Measurements from ENCODE around the gene STK10. TPM values are rescaled to one million over a fixed set of nuclear protein-coding genes. Genes with fewer than 3 reads are reported as not detected.

Gene STK10
- total RNA-seq, 2 experiments from 2014 or later, result 98.2 to 104 TPM

DNA sequence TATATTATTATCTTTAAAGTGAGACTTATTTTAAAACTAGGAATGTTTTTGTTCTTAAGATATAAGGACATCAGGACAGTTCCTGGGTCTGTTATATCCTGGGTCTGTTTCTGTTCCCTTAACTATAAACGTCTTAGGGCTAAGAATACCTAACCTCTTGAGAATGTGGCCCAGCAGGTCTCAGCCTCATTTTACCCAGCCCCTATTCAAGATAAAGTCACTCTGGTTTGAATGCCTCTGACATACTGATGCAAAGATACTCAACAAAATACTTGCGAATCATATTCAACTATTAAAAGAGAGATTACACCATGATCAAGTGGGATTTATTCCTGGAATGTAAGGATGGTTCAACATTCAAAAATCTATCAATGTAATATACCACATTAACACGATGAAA is 51.0 kb downstream of the STK10 start:
- Mint-ChIP-seq H3K4me3 (no peak overlapping the region), H3K36me3 (peaks cover 19% of the 10 kb centered on the region), H3K27ac (no peak overlapping the region), H3K27me3 (no peaks in the 10 kb centered on the region), H3K4me1 (ENCODE audit: low read depth) (peaks cover 68% of the 10 kb centered on the region), H3K9me3 (peaks cover 4% of the 10 kb centered on the region)
- POLR2A ChIA-PET, result no interaction called here
- CTCF ChIA-PET, result no interaction called here
- intact Hi-C loops (cut with micrococcal nuclease), result no loop called here
- no peak for DNase-seq

DNA sequence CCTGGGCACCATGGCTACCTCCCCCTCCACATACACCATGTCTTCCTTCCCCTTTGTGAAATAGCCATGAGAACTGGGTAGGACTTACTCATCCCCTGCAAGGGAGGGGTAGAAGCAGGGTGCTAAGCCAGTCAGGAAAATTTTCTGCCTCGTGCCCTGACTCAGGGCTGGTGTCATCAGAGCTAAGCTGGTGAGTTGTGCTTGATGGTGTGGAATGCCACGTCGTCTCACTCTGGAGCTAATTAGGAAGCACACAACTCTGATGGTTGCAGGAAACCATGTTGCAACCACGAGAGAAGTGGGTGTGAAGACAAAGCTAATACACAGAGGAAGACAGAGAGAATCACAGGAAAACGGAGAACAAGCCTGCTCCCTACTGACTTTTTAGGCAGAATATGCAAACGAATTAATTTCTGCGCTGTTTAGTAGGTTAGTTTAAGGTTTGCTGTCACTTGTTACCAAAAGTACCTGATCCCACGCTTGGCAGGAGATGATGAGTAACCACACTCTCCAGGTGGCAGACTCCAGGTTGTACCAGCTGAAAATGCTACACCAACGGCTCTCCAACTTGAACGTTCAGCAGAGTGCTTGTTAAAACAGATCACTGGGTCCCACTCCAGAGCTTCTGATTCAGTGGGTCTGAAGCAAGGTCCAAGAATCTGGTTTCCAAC is 54.5 kb downstream of the STK10 start:
- peaks cover 4% of the 10 kb centered on the region for H3K9me3 Mint-ChIP-seq
- CTCF ChIA-PET, result interaction anchor here (0.7 to 3.4 kb wide), 3 partner anchors 24 to 149 kb away, joined by 3 to 12 read pairs (median 3); partner anchors contain the start of gene STK10
- H3K36me3 Mint-ChIP-seq, result peaks cover 16% of the 10 kb centered on the region
- H3K27ac Mint-ChIP-seq, result peak overlapping the region; percentile 92
- POLR2A ChIA-PET, result interaction anchor here (0.9 to 1.6 kb wide), 6 partner anchors 14 to 55 kb away, joined by 3 to 7 read pairs (median 3); no protein-coding TSS in a partner anchor
- peaks cover 64% of the 10 kb centered on the region for H3K4me1 Mint-ChIP-seq (ENCODE audit: low read depth)
- DNase-seq, result peak; percentile 85
- intact Hi-C loops (cut with micrococcal nuclease), result loop anchor here (1.0 to 2.0 kb wide), 5 partner anchors 18 to 51 kb away; no protein-coding TSS in a partner anchor
- no peaks in the 10 kb centered on the region for H3K27me3 Mint-ChIP-seq
- H3K4me3 Mint-ChIP-seq, result peak overlapping the region; percentile 43

DNA sequence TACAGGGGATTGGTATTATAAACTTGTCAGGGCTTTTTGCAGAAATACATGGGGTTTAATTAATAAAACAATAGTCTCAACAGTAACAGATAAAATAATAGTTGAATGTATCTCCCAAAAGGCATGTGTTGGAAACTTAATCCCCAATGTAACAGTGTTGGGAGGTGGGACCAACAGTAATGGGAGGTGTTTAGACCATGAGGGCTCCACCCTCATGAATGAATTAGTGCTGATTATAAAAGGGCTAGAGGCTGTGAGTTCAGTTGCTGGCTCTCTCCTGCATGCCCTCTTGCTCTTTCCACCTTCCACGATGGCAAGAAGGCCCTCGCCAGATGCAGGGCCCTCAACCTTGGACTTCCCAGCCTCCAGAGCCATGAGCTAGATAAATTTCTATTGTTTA is 56.3 kb downstream of the STK10 start:
- H3K27ac Mint-ChIP-seq, result peak overlapping the region; percentile 38
- H3K4me3 Mint-ChIP-seq, result no peak overlapping the region
- ChIA-PET POLR2A (no interaction called here), CTCF (interaction anchor here (1.1 to 3.4 kb wide), 3 partner anchors 8 to 57 kb away, joined by 4 to 12 read pairs (median 6); partner anchors contain the start of gene STK10)
- no peaks in the 10 kb centered on the region for H3K9me3 Mint-ChIP-seq
- no peak for DNase-seq
- H3K36me3 Mint-ChIP-seq, result peaks cover 17% of the 10 kb centered on the region
- intact Hi-C loops (cut with micrococcal nuclease), result loop anchor here (2.0 kb wide), 1 partner anchor 53 kb away; no protein-coding TSS in a partner anchor
- H3K4me1 Mint-ChIP-seq (ENCODE audit: low read depth), result peaks cover 61% of the 10 kb centered on the region
- no peaks in the 10 kb centered on the region for H3K27me3 Mint-ChIP-seq

DNA sequence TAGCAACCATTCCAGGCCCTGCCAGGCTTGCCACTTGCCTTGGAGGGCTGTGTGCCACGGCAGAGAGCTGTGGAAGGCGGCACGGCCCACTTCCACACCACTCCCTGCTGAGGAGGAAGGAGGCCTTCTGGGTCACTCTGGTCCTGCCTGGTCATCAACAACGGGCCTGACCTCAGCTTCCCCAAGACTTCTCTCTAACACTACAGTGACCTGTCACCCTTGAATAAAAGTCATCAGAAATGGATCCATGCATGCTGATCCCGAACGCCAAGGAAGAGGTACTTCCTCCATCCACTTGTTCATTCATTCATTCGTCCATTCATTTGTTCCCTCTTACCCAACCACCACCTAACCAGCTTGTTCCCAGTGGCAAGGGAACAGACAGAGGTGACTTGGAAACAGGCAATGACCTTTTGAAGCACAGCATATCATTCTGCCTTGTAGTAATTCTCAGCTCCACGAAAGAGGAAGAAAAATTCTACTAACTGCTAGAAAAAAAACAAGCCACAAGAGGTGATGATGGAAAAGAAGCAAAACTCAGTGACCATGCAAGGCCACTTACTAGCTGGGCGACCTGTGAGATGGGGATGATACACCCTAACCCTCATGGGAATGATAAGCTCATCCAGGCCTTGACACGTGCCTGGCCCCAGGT is 58.6 kb downstream of the STK10 start:
- H3K9me3 Mint-ChIP-seq, result no peaks in the 10 kb centered on the region
- no peak overlapping the region for H3K4me3 Mint-ChIP-seq
- intact Hi-C loops (cut with micrococcal nuclease), result no loop called here
- peaks cover 25% of the 10 kb centered on the region for H3K36me3 Mint-ChIP-seq
- H3K27me3 Mint-ChIP-seq, result no peaks in the 10 kb centered on the region
- ChIA-PET CTCF (interaction anchor here (0.9 to 1.1 kb wide), 3 partner anchors 18 to 59 kb away, joined by 3 read pairs; partner anchors contain the start of gene STK10), POLR2A (no interaction called here)
- no peak for DNase-seq
- peak overlapping the region; percentile 35 for H3K27ac Mint-ChIP-seq
- peaks cover 49% of the 10 kb centered on the region for H3K4me1 Mint-ChIP-seq (ENCODE audit: low read depth)

DNA sequence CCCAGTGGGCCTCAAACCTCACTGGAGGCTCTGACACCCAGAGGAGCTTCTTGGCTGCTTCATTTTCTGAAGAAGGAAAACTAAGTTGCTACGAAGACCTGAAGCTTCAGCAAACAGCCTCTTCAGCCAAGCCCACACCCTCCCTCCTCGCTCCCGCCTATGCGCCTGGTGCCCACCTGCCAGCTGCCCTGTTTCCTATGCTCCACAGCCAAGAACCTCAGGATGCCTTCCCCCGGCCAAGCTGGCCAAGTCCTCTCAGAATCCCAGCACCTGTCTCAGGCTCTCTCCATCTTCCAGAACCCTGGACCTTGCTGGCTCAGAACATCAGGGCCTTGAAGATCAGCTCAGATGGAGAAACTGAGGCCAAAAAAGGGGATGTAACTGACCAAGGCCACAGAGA is 60.4 kb downstream of the STK10 start:
- peaks cover 36% of the 10 kb centered on the region for H3K4me1 Mint-ChIP-seq (ENCODE audit: low read depth)
- H3K9me3 Mint-ChIP-seq, result no peaks in the 10 kb centered on the region
- intact Hi-C loops (cut with micrococcal nuclease), result no loop called here
- H3K27ac Mint-ChIP-seq, result no peak overlapping the region
- DNase-seq, result no peak
- no peak overlapping the region for H3K4me3 Mint-ChIP-seq
- H3K27me3 Mint-ChIP-seq, result no peaks in the 10 kb centered on the region
- H3K36me3 Mint-ChIP-seq, result peaks cover 27% of the 10 kb centered on the region
- CTCF ChIA-PET, result interaction anchor here (0.8 kb wide), 1 partner anchor 8 kb away, joined by 3 read pairs; no protein-coding TSS in a partner anchor
- POLR2A ChIA-PET, result interaction anchor here (0.9 kb wide), 1 partner anchor 12 kb away, joined by 3 read pairs; no protein-coding TSS in a partner anchor

DNA sequence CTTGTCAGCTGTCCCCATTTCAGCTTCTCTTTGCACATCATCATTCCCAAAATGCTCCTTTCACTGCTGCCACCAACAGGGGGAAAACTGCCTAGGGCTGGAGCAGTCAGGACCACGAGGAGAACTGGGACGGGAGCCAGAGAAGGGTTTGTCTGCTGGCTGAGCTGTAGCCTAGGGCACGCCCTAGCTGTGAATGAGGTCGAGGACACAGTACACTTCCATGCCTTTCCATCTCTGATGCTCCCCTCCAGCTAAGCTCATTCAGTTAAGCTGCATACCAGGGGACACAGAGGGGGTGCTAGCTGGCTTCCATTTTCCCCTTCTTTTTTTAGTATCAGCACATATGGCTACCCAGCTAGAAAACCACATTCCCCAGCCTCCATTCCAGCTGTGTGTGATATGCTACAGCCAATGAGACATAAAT is 64.7 kb downstream of the STK10 start:
- Mint-ChIP-seq H3K4me1 (ENCODE audit: low read depth) (peaks cover 29% of the 10 kb centered on the region), H3K4me3 (no peak overlapping the region), H3K27ac (peak overlapping the region; percentile 43), H3K36me3 (peaks cover 27% of the 10 kb centered on the region), H3K9me3 (no peaks in the 10 kb centered on the region), H3K27me3 (no peaks in the 10 kb centered on the region)
- DNase-seq, result no peak
- ChIA-PET POLR2A (interaction anchor here (1.0 kb wide), 1 partner anchor 8 kb away, joined by 4 read pairs; no protein-coding TSS in a partner anchor), CTCF (interaction anchor here (0.9 to 1.8 kb wide), 5 partner anchors 8 to 65 kb away, joined by 3 to 6 read pairs (median 3); partner anchors contain the start of gene STK10)
- intact Hi-C loops (cut with micrococcal nuclease), result no loop called here

DNA sequence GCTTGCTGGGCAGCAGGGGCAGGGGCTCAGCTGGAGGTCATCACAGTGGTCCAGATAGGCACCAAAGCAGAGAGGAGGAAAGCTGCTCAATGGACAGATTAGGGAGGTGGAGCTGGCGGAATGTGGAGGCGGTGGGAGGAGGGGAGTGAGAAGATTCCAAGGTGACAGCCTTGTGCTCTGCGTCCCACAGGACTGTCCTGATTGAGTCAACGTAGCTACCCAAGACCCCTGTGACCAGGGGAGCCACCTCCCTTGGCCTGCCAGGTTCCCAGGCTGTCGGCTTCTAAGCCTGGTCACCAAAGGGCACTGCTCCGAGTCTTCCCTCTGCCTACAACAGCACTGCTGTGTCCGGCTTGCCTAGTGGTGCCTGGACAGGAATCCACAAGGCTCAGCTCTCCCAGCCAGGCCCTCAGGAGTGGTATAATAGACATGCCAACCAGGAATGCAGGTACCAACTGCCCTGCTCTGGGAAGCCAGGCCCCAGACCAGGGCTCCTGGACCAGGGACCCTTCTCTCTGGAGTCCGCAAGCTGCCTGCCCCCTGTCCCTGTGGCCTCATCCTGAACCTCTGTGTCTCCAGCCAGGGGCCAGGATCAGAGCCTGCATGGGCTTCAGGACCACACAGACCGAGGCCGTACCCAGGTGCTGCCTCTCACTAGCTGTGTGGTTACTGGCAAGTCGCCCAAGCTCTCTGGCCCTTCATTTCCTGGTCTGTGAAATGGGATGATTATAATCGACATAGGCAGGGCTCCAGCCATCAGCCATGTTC is 67.9 kb downstream of the STK10 start:
- POLR2A ChIA-PET, result interaction anchor here (1.0 to 1.4 kb wide), 2 partner anchors 8 to 13 kb away, joined by 3 to 5 read pairs; no protein-coding TSS in a partner anchor
- no peak overlapping the region for H3K4me3 Mint-ChIP-seq
- peak overlapping the region; percentile 60 for H3K27ac Mint-ChIP-seq
- H3K9me3 Mint-ChIP-seq, result no peaks in the 10 kb centered on the region
- H3K36me3 Mint-ChIP-seq, result peaks cover 26% of the 10 kb centered on the region
- no peak for DNase-seq
- intact Hi-C loops (cut with micrococcal nuclease), result no loop called here
- CTCF ChIA-PET, result interaction anchor here (0.5 to 1.2 kb wide), 2 partner anchors 8 to 9 kb away, joined by 3 to 5 read pairs; no protein-coding TSS in a partner anchor
- no peaks in the 10 kb centered on the region for H3K27me3 Mint-ChIP-seq
- H3K4me1 Mint-ChIP-seq (ENCODE audit: low read depth), result peaks cover 45% of the 10 kb centered on the region

DNA sequence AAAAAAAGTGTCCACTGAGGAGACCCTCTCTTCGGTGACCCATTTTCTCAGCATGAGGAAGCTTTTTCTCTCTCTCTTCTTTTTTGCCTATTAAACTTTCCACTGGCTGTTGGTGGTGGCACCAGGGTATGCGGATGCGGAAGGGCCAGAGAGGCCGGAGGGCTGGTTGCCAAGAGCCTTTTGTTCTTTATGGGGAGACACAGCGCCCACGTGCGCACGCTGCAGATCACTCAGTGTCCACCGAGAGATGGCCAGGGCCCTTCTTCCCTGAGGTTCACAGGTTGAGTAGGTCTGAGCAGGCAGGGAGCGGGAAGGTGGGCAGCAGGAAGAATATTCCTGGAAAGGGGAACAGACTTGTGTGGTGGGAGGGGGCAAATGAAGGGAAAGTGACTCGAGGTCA is 69.1 kb downstream of the STK10 start:
- DNase-seq, result no peak
- no peaks in the 10 kb centered on the region for H3K27me3 Mint-ChIP-seq
- intact Hi-C loops (cut with micrococcal nuclease), result no loop called here
- POLR2A ChIA-PET, result interaction anchor here (1.0 kb wide), 1 partner anchor 10 kb away, joined by 3 read pairs; no protein-coding TSS in a partner anchor
- peak overlapping the region; percentile 24 for H3K27ac Mint-ChIP-seq
- H3K9me3 Mint-ChIP-seq, result no peaks in the 10 kb centered on the region
- H3K4me1 Mint-ChIP-seq (ENCODE audit: low read depth), result peaks cover 48% of the 10 kb centered on the region
- CTCF ChIA-PET, result interaction anchor here (0.8 kb wide), 1 partner anchor 13 kb away, joined by 4 read pairs; no protein-coding TSS in a partner anchor
- H3K36me3 Mint-ChIP-seq, result peaks cover 25% of the 10 kb centered on the region
- H3K4me3 Mint-ChIP-seq, result no peak overlapping the region

DNA sequence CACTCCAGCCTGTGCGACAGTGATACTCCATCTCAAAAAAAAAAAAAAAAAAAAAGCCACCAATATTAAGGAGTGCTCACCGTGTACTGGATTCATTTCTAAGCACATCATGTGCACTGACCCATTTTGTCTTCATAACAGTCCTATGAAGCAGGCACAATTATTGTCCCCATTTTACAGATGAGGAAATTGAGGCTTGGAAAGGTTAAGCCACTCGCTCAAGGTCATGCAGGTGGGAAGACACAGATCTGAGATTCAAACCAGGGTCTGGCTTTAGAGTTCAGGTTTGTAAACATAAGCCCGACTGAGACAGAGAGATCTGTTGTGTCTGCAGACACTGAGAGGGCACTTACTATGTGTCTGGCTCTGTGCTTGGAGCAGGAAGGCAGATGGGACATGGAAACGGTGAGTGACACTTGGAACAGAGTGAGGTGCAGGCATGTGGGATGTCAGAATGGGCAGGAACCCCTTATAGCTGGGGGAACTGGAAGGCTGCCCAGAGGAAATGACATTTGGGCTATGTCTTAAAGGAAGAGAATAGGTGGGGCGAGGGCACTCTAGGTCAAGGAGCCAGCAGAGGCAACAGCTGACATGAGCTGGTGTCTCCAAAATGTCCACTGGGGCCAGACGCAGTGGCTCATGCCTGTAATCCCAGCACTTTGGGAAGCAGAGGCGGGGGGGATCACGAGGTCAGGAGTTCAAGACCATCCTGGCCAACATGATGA is 69.9 kb downstream of the STK10 start:
- Mint-ChIP-seq H3K36me3 (peaks cover 26% of the 10 kb centered on the region), H3K27me3 (no peaks in the 10 kb centered on the region), H3K9me3 (no peaks in the 10 kb centered on the region), H3K4me3 (no peak overlapping the region), H3K4me1 (ENCODE audit: low read depth) (peaks cover 54% of the 10 kb centered on the region), H3K27ac (peak overlapping the region; percentile 67)
- ChIA-PET POLR2A (interaction anchor here (4.8 kb wide), 1 partner anchor 56 kb away, joined by 44 read pairs; no protein-coding TSS in a partner anchor), CTCF (interaction anchor here (0.8 to 4.7 kb wide), 2 partner anchors 12 to 69 kb away, joined by 4 to 35 read pairs; partner anchors contain the start of gene STK10)
- intact Hi-C loops (cut with micrococcal nuclease), result no loop called here
- no peak for DNase-seq

DNA sequence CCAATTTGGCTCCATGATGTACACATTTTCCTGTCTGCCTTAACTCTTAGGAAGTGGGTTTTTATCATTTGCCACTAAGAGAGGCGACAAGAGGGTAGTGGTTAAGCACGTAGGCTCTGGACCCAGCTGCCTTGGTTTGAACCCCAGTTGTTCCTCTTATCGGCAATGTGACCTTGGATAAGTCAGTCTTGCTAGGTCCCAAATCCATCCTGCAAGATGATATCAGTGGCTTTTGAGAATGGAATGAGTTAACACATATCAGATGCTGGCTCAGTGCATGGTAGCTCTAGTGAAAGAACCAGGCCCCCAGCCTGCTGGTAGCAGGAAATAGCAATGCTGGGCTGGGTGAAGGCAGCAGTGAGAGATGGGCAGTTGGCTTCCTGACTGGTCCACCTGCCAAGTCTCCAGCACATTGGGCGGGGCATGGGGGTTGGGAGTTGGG is 72.5 kb downstream of the STK10 start:
- H3K27ac Mint-ChIP-seq, result peak overlapping the region; percentile 99
- POLR2A ChIA-PET, result interaction anchor here (0.8 to 7.5 kb wide), 6 partner anchors 8 to 70 kb away, joined by 3 to 70 read pairs (median 10); no protein-coding TSS in a partner anchor
- CTCF ChIA-PET, result interaction anchor here (0.8 to 4.7 kb wide), 3 partner anchors 8 to 72 kb away, joined by 3 to 35 read pairs (median 4); partner anchors contain the start of gene STK10
- H3K4me3 Mint-ChIP-seq, result peak overlapping the region; percentile 83
- no peaks in the 10 kb centered on the region for H3K27me3 Mint-ChIP-seq
- H3K4me1 Mint-ChIP-seq (ENCODE audit: low read depth), result peaks cover 72% of the 10 kb centered on the region
- DNase-seq, result peak; percentile 48
- intact Hi-C loops (cut with micrococcal nuclease), result loop anchor here (1.0 kb wide), 1 partner anchor 18 kb away; no protein-coding TSS in a partner anchor
- peaks cover 30% of the 10 kb centered on the region for H3K36me3 Mint-ChIP-seq
- no peaks in the 10 kb centered on the region for H3K9me3 Mint-ChIP-seq
